ENCODE data around the gene LPP.

LPP gene

DNA sequence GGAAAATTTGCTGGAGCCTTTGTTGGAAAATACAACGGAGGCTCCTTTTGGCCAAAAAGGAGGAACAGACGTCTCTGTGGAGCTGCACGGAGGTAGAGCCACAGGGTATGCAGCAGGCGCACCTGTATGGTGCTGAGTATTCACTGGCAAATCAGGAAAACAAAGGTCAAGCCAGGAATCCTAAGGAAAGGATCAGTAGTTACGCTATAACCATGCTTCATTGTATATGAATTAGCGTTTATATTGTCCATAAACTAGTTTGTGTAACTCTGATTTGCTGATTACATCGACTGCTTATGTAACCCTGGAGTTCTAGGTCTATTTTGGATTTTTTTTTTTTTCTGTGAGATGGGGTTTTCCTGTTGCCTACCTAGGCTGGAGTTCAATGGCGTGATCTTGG lies 45.4 kb downstream of the LPP start:
- no peaks in the 10 kb centered on the region for H3K9me3 ChIP-seq (ENCODE audit: control insufficient read depth, low read length)
- no peak overlapping the region for H3K4me3 ChIP-seq (ENCODE audit: low read length)
- peaks cover 3% of the 10 kb centered on the region for H3K36me3 ChIP-seq (ENCODE audit: control insufficient read depth, insufficient read depth, low read length, severe bottlenecking)
- no peaks in the 10 kb centered on the region for H3K27me3 ChIP-seq (replicated peaks; ENCODE audit: control insufficient read depth, insufficient read depth, low read length)
- no peak overlapping the region for H3K9ac ChIP-seq (ENCODE audit: low read length)
- no peak for DNase-seq (ENCODE audit: low read depth)
- H3K4me1 ChIP-seq (ENCODE audit: control insufficient read depth, insufficient read depth, low read length): peaks cover 6% of the 10 kb centered on the region

DNA sequence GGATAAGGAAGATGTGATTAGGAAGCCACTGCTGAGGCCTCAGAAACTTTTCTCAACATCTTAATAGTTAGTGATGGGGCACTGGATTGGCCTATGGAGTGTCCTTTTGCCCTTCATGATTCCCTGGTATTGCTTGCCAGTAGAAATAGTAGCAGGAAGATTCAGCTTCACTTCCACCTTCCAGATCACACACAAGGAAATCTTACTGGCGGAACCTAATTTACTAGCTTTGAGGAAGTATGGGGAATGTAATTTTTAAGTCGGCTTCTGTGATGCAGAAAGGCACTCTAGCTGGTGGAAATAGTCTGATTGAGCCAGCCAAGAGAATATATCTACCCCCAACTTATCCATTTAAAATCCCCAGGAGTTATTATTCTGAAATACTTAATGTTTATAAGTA lies 46.5 kb downstream of the LPP start:
- no peaks in the 10 kb centered on the region for H3K27me3 ChIP-seq (replicated peaks; ENCODE audit: control insufficient read depth, insufficient read depth, low read length)
- H3K9me3 ChIP-seq (ENCODE audit: control insufficient read depth, low read length): no peaks in the 10 kb centered on the region
- no peak for DNase-seq (ENCODE audit: low read depth)
- H3K4me3 ChIP-seq (ENCODE audit: low read length): no peak overlapping the region
- no peak overlapping the region for H3K9ac ChIP-seq (ENCODE audit: low read length)
- peaks cover 6% of the 10 kb centered on the region for H3K4me1 ChIP-seq (ENCODE audit: control insufficient read depth, insufficient read depth, low read length)
- peaks cover 3% of the 10 kb centered on the region for H3K36me3 ChIP-seq (ENCODE audit: control insufficient read depth, insufficient read depth, low read length, severe bottlenecking)

DNA sequence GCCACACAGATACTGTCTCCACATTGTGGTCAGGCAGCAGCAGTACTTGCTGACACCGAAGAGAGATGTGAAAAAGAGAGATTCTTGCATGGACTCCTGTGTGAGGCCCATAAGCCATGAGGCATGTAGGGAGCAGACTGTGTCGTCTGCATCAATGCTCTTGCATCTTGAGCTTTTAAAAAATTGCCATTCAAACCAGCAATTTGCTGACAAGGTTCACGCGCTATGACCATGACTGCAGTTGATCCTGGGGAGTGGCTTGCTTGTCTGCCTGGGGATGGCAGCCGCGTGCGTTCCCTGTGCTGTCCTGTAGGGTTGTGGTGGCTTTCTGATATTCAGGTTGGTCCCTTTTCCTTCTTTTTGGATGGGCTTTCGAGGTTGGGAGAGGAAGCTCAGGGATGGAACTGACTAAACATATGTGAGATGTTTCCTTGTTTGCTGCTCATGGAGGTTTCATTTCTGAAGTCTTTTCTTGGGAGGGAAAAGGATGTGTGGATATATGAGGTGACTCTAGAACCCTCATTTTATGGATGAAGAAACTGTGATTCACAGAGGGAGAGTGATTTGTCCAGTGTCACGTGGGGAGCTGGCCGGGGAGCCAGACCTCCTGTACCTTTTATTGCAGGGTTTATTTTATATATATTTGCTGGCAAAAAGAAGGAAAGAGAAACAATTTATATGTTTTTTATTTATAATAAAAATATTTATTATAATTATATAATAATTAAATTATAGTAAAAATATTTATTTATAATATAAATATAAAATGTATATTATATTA lies 48.6 kb downstream of the LPP start:
- Histone ChIP-seq H3K4me3 (ENCODE audit: low read length) (no peak overlapping the region), H3K27me3 (replicated peaks; ENCODE audit: control insufficient read depth, insufficient read depth, low read length) (no peaks in the 10 kb centered on the region), H3K36me3 (ENCODE audit: control insufficient read depth, insufficient read depth, low read length, severe bottlenecking) (peaks cover 11% of the 10 kb centered on the region), H3K9me3 (ENCODE audit: control insufficient read depth, low read length) (no peaks in the 10 kb centered on the region), H3K4me1 (ENCODE audit: control insufficient read depth, insufficient read depth, low read length) (no peaks in the 10 kb centered on the region), H3K9ac (ENCODE audit: low read length) (no peak overlapping the region)
- no peak for DNase-seq (ENCODE audit: low read depth)

DNA sequence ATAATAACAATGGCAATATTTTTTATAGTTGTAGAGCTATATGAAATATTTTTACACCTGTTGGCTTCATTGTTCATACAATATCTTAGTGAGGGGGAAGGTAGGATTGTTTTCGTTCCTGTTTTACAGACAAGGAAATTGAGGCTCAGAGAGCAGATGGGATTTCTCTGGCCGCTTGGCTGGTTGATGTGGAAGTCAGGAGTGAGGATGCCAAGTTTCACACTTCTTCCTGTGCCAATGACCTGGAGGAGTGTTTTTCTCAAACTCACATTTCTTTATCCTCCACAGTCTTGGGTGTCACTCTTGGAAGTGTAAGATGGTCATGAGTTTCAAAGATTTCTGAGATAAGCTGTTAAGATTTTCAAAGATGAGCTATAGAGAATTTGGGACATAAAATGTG lies 50.6 kb downstream of the LPP start:
- H3K4me3 ChIP-seq (ENCODE audit: low read length): no peak overlapping the region
- peaks cover 13% of the 10 kb centered on the region for H3K36me3 ChIP-seq (ENCODE audit: control insufficient read depth, insufficient read depth, low read length, severe bottlenecking)
- H3K27me3 ChIP-seq (replicated peaks; ENCODE audit: control insufficient read depth, insufficient read depth, low read length): no peaks in the 10 kb centered on the region
- H3K9me3 ChIP-seq (ENCODE audit: control insufficient read depth, low read length): no peaks in the 10 kb centered on the region
- no peak for DNase-seq (ENCODE audit: low read depth)
- H3K4me1 ChIP-seq (ENCODE audit: control insufficient read depth, insufficient read depth, low read length): peaks cover 9% of the 10 kb centered on the region
- H3K9ac ChIP-seq (ENCODE audit: low read length): no peak overlapping the region

DNA sequence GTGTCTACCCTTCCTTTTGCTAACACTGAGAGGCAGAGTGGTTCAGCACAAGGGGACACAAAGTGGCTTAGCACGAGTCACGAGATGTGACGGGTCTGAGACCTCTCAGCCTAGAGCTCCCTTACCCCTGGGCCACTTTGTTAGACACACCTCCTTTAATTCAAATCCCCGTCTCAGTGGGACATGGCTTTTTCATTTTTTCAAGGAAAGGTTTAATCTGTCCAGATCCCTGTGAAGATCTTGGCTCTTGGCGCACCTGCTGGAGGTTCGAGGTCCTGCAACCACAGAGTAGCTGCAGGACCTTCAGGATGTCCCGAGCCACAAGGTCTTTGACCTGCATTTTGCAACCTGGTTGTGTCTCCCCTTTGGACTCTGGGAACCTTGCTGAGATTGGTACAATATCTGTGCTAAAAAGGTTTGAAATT lies 52.0 kb downstream of the LPP start:
- no peak overlapping the region for H3K9ac ChIP-seq (ENCODE audit: low read length)
- H3K36me3 ChIP-seq (ENCODE audit: control insufficient read depth, insufficient read depth, low read length, severe bottlenecking): peaks cover 13% of the 10 kb centered on the region
- no peaks in the 10 kb centered on the region for H3K27me3 ChIP-seq (replicated peaks; ENCODE audit: control insufficient read depth, insufficient read depth, low read length)
- no peak overlapping the region for H3K4me3 ChIP-seq (ENCODE audit: low read length)
- DNase-seq (ENCODE audit: low read depth): no peak
- H3K9me3 ChIP-seq (ENCODE audit: control insufficient read depth, low read length): no peaks in the 10 kb centered on the region
- H3K4me1 ChIP-seq (ENCODE audit: control insufficient read depth, insufficient read depth, low read length): peaks cover 10% of the 10 kb centered on the region

DNA sequence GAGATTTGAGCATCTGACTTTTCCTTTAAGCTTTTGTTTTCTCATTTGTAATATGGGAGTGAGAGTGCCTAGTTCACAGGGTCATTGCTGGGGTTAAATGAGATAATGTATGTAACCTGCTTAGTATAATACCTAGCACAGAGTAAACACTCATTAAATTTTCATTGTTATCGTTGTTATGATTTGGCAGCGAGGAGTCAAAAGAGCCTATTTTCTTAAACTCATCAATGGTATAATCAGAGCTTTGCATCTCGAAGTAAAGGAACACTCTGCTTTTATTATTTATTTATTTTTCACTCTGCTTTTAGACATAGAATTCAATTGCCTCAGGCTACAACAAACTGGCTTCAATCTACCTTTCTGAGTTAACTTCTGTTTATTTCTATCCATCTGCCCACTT lies 52.8 kb downstream of the LPP start:
- no peaks in the 10 kb centered on the region for H3K9me3 ChIP-seq (ENCODE audit: control insufficient read depth, low read length)
- no peak for DNase-seq (ENCODE audit: low read depth)
- H3K9ac ChIP-seq (ENCODE audit: low read length): no peak overlapping the region
- H3K27me3 ChIP-seq (replicated peaks; ENCODE audit: control insufficient read depth, insufficient read depth, low read length): no peaks in the 10 kb centered on the region
- no peak overlapping the region for H3K4me3 ChIP-seq (ENCODE audit: low read length)
- H3K36me3 ChIP-seq (ENCODE audit: control insufficient read depth, insufficient read depth, low read length, severe bottlenecking): peaks cover 13% of the 10 kb centered on the region
- H3K4me1 ChIP-seq (ENCODE audit: control insufficient read depth, insufficient read depth, low read length): peaks cover 17% of the 10 kb centered on the region

DNA sequence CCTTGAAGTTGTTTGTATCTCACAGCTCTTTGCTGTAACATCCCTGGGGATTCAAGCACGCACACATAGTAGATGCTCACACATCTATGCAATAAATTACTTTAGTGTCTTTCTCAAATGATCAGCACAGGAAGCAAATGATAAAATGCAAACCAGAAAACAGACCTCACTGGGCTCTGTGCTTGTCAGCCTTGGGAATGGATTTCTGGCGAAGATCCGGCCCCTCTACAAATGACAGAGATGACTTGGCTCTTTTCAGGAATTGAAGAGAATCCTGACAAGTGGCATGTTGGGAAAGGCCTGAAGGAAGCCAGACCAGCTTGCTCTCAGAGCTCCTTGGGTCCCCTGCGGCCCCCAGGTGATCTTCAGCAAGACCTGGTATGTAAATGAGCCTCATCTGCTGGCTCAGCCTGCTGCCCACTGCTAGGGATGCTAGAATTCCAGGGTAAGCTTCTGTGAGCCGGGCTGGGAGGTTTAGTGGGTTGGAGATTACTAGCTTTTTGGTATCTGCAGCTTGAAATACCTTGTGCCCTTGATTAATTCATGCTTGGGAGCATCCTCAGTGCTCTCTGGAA lies 54.1 kb downstream of the LPP start:
- Histone ChIP-seq H3K4me1 (ENCODE audit: control insufficient read depth, insufficient read depth, low read length) (peaks cover 27% of the 10 kb centered on the region), H3K4me3 (ENCODE audit: low read length) (no peak overlapping the region)

DNA sequence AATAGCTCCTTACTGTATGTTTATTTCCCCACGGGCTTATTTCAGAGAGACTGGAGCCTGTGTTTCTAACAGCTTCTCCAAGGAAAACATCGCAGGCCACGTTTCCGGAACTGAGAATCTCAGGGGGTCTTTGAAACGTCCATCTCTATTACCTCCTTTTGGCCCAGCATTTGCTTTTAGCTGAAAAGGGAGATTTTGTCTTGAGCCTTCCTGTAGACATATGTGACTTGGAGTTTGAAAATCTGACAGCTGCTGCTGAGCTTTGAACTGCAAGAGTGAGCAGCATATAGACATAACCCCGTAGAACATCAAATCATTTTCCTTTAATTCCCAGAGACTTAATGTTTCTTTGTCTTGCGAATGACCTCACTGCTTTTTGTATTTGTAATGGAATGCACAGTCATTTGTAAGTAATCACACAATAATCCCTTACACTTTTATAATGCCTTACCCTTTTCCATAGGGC lies 54.6 kb downstream of the LPP start:
- Histone ChIP-seq H3K9me3 (ENCODE audit: control insufficient read depth, low read length) (no peaks in the 10 kb centered on the region), H3K27me3 (replicated peaks; ENCODE audit: control insufficient read depth, insufficient read depth, low read length) (no peaks in the 10 kb centered on the region), H3K4me1 (ENCODE audit: control insufficient read depth, insufficient read depth, low read length) (peaks cover 32% of the 10 kb centered on the region), H3K9ac (ENCODE audit: low read length) (peak overlapping the region; percentile 11), H3K4me3 (ENCODE audit: low read length) (no peak overlapping the region), H3K36me3 (ENCODE audit: control insufficient read depth, insufficient read depth, low read length, severe bottlenecking) (peaks cover 13% of the 10 kb centered on the region)
- DNase-seq (ENCODE audit: low read depth): peak; percentile 46

More for the DNA sequence above, 54.1 kb downstream of the LPP start:
- no peaks in the 10 kb centered on the region for H3K9me3 ChIP-seq (ENCODE audit: control insufficient read depth, low read length)
- DNase-seq (ENCODE audit: low read depth): no peak
- peak overlapping the region; percentile 11 for H3K9ac ChIP-seq (ENCODE audit: low read length)
- H3K36me3 ChIP-seq (ENCODE audit: control insufficient read depth, insufficient read depth, low read length, severe bottlenecking): peaks cover 13% of the 10 kb centered on the region
- H3K27me3 ChIP-seq (replicated peaks; ENCODE audit: control insufficient read depth, insufficient read depth, low read length): no peaks in the 10 kb centered on the region

DNA sequence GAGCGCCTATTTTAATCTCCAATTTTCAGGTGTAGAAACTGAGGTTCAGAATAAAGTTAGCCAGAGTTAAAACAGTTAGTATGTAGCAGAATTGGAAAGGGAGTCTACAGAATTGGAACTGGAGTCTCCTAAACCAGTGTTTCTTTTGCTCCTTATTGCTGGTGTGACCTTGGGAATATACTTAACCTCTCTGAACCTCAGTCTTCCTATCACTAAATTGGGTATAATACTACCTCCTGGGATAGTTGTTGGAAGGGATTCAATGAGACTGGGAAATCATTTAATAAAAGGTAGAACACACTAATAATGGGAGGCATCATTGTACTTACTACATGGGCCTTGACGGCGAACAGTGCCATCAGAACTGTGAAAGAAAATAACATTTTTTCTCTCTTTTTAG lies 55.1 kb downstream of the LPP start:
- peaks cover 34% of the 10 kb centered on the region for H3K4me1 ChIP-seq (ENCODE audit: control insufficient read depth, insufficient read depth, low read length)
- H3K36me3 ChIP-seq (ENCODE audit: control insufficient read depth, insufficient read depth, low read length, severe bottlenecking): peaks cover 13% of the 10 kb centered on the region
- no peak overlapping the region for H3K4me3 ChIP-seq (ENCODE audit: low read length)
- H3K9ac ChIP-seq (ENCODE audit: low read length): peak overlapping the region; percentile 11
- no peaks in the 10 kb centered on the region for H3K27me3 ChIP-seq (replicated peaks; ENCODE audit: control insufficient read depth, insufficient read depth, low read length)
- no peak for DNase-seq (ENCODE audit: low read depth)
- H3K9me3 ChIP-seq (ENCODE audit: control insufficient read depth, low read length): no peaks in the 10 kb centered on the region

DNA sequence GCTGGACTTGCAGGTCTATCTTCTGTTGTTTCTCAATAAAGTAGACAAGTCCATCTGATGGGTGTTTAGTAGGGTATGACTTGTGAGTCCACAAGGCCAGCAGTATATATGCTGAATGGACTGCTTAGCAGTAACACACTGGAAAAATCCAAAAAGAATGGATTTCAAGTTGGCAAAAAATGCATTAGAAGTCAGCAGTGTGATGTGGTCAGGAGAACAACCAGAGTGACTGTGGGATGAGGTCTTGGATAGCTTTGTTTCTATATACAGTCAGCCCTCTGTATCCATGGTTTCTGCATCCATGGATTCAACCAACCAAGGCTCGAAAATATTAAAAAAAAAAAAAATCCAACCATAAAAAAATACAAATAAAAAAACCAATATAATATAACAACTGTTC lies 55.8 kb downstream of the LPP start:
- no peaks in the 10 kb centered on the region for H3K9me3 ChIP-seq (ENCODE audit: control insufficient read depth, low read length)
- peaks cover 40% of the 10 kb centered on the region for H3K4me1 ChIP-seq (ENCODE audit: control insufficient read depth, insufficient read depth, low read length)
- H3K36me3 ChIP-seq (ENCODE audit: control insufficient read depth, insufficient read depth, low read length, severe bottlenecking): peaks cover 13% of the 10 kb centered on the region
- no peaks in the 10 kb centered on the region for H3K27me3 ChIP-seq (replicated peaks; ENCODE audit: control insufficient read depth, insufficient read depth, low read length)
- H3K4me3 ChIP-seq (ENCODE audit: low read length): no peak overlapping the region
- DNase-seq (ENCODE audit: low read depth): no peak
- no peak overlapping the region for H3K9ac ChIP-seq (ENCODE audit: low read length)

DNA sequence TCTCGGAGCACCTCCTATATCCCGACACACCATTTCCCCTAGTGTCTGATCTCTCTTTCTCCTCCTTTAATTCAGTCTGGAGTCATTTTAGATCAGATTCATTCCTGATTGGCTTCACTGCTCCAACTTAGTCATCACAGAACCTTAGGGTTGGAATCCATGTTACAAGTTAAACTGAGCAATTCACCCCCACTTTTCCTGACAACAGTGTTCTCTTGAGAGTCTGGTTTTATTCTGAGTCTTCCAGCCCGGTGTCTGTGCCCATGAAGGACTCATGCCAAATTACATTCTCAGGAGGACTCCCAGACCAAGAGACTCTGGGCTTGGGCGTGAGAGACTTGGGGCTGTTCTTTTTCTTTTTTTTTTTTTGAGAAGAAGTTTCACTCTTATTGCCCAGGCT lies 57.5 kb downstream of the LPP start:
- H3K36me3 ChIP-seq (ENCODE audit: control insufficient read depth, insufficient read depth, low read length, severe bottlenecking): peaks cover 6% of the 10 kb centered on the region
- no peaks in the 10 kb centered on the region for H3K27me3 ChIP-seq (replicated peaks; ENCODE audit: control insufficient read depth, insufficient read depth, low read length)
- no peaks in the 10 kb centered on the region for H3K9me3 ChIP-seq (ENCODE audit: control insufficient read depth, low read length)
- no peak for DNase-seq (ENCODE audit: low read depth)
- peak overlapping the region; percentile 65 for H3K9ac ChIP-seq (ENCODE audit: low read length)
- H3K4me3 ChIP-seq (ENCODE audit: low read length): no peak overlapping the region
- H3K4me1 ChIP-seq (ENCODE audit: control insufficient read depth, insufficient read depth, low read length): peaks cover 43% of the 10 kb centered on the region
